Stimulated activated CD8-positive, alpha-beta memory T cell treated with anti-CD3 and anti-CD28 coated beads, Interleukin-7, amount 100 ng/mL, for 4 hours (primary cell): ENCODE measurements around the gene AKAP6.
"Not testable (repeated sequence)": the region's sequence is repeated elsewhere in the genome, so short reads cannot be mapped to it uniquely, and the experiment has no call there.

Source experiments
- DNase-seq, 2 donors: peaks; one replicate each; pipeline ENCODE4 v3.0.0-alpha.2; 2020; ENCODE audit warnings: low read depth in 2 of 2

Gene AKAP6

GRCh38 chr14:32436993-32437392 is 107.9 kb downstream of the AKAP6 start:
- DNase-seq: no peak

DNA sequence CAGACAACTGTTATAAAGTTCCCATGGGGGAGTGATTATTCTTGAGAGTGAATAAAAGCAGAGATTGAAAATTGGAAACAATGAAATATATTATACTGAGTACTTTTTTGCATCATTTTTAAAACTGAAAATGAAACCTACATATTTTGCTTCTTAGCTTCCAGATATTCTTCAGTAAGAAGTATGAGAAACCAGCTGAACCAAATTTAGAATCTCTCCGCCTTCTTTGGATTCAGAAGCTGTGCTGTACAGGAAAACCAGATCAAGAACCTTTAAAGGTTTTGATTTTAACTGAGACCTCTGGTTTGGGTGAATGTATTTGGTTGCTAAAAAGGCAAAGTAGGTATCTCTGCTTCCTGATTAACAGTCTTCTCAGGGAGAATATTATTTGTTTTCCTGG is 109.4 kb downstream of the AKAP6 start:
- no peak for DNase-seq

- no peak for DNase-seq
Observed at GRCh38 chr14:32443890-32444661, 115.0 kb downstream of the AKAP6 start.

- DNase-seq: no peak
Observed at GRCh38 chr14:32447371-32447770, 118.3 kb downstream of the AKAP6 start.

DNA sequence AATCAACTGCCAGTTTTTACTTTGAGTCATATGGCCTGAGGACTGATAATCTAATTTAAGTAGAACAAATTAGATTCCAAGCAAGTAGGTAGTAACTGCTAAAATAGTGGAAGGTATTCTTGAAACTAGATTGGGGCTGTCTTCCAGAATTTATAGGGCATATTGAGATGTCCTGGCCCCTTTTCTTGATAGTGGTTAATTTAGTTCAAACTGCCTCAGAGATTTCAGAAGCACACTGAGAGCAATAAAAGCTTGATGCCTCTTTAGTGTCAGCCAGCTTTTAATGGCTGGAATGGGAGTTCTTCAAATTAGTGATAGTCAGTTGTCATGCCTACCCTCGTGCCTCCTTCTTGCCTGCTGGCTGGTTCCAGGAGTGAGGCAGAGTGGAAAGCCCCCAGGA is 120.5 kb downstream of the AKAP6 start:
- no peak for DNase-seq

GRCh38 chr14:32450919-32451675 is 122.0 kb downstream of the AKAP6 start:
- DNase-seq: no peak

- DNase-seq: no peak
Observed at GRCh38 chr14:32453857-32454810, 125.0 kb downstream of the AKAP6 start.

- no peak for DNase-seq
Observed at GRCh38 chr14:32457213-32457920, 128.3 kb downstream of the AKAP6 start.

DNA sequence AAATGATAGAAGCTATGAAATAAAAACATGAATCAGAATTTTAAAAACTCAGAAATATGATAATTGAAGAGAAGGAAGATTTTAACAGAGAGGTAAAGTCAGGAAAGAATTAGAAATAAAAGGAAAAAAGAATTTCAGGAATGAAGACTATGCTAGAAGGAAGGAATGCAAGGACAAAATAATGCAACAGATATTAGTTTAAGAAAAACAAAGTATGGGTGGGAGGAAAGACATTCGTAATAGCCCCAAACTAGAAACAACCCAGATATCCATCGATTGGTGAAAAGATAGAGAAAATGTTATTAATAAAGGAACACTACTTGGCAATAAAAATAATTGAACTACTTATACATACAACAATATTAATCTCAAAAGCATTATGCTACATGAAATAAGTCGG is 129.6 kb downstream of the AKAP6 start:
- DNase-seq: no peak

DNA sequence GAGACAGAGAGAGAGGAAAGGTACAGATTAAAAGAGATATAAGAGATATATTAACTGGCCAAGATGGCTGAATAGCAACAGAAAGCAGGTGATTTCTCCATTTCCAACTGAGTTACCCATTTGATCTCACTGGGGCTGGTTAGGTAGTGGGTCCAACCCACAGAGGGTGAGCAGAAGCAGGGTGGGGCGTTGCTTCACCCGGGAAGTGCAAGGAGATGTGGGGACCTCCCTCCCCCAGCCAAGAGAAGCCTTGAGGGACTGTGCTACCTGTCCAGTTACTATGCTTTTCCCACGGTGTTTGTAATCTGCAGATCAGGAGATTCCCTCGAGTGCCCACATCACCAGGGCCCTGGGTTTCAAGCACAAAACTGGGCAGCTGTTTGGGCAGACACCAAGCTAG is 131.2 kb downstream of the AKAP6 start:
- DNase-seq: no peak

GRCh38 chr14:32462553-32462952 is 133.5 kb downstream of the AKAP6 start:
- not testable (repeated sequence) for DNase-seq

- DNase-seq: no peak
Observed at GRCh38 chr14:32468955-32469354, 139.9 kb downstream of the AKAP6 start.

DNA sequence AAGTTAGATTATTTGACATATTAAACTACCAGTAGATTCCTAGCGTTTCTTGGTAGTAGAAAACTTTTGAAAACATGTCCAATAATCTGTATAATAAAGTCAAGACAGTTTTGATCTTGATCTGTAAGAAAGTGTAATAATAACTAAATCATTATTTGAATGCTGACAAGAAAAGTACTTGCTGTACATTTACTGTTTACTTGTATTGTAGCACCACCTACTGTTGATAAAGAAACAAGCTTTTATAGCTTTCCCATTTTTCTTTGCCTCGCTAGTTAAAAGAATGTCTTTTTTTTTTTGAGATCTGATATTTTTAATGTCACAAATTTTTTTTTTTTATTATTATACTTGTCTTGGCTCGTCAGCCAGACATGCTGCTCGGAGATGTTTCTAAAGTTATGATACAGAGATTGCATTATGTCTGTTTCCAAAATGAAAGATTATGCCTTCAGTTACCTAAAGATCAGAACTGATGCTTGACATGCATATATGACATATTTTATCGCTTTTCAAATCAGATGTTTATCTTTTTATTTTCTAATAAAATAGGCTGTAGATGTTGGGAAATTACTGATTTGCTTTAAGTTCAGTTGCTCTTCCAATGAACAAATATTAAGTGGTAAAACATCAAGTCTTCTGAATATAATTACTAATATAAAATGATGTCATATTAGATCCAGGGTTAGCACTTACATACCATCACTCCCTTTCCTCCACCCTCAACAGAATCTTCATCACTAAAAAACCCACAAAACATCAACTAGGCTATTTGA is 140.5 kb downstream of the AKAP6 start:
- no peak for DNase-seq

DNA sequence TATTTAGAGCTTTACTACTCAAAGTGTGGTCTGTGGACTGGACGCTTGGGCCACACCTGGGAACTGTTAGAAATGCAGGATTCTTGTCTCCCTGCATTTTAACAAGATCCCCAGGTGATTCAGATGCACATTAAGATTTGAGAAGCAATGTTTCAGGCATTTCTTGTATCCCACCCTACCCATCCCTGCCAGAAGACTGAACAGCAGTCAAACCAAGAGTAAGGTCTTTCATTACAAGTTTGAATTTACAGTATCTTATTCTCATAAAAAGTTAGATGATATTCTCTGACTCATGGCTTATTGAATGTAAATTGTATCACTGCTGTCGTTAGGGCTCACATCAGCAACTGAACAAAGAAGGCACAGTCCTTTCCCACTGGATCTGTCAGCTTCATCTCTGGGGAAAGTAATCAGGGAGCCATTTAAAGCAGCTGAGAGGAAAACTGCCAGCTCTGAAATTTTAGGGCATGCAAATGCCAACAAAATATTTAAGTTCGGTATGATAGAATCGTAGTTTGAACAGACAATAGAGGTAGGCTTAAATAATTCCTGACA is 141.1 kb downstream of the AKAP6 start:
- no peak for DNase-seq

DNA sequence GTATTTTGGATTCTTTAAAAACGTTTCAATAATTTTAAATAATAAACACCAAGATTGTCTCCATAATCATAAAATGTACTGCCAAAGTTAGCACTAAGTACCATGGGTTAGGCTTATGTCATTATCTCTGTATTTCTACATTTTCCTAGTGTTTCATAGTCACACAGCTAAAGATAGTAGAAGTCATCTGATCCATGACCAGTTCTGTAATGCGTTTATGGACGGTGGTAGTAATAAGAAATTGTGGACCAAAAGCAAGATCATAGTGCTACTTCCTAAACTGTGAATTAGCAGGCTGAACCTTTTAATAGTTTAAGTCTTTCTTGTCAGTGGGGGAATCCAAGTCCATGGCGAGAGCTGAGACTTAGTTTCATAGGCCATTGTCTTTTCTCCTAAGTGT is 142.1 kb downstream of the AKAP6 start:
- no peak for DNase-seq

DNA sequence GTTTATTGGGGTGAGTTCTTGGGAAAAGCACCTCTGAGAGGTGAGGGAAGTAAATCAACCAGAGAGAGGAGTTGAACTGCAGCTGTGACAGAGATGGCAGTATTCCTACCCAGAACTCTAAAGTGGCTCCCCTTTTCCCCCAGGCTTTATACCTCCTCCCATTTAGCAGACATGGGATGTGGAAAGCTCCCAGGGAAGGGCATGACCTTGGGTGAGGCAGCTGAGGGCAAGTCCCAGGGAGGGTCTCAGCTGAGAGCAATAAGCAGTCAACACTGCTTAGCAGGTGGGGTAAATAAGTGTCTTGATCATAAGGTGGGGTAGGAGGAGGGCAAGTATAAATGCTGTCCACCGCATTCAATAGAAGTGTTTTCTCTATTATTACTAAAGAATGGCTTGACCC is 143.0 kb downstream of the AKAP6 start:
- DNase-seq: no peak

GRCh38 chr14:32472512-32473463 is 143.7 kb downstream of the AKAP6 start:
- no peak for DNase-seq

DNA sequence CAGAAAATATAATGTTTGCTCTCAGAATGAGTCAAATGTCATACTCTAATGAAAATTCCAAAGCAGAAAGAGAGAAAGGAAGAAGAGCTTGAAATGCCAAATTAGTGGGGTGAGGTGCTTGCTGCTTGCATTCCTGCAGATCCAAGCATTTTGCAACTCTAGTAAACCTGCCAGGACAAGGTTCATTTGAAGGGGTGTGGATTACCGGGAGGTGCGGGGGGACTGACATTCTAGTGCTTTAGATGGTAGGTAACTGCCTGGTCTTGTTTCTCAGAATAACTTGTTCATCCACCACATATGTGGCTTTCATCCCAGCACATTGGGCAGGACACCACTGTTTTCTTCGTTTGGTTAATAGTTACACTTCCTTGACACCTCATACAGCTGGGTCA is 144.4 kb downstream of the AKAP6 start:
- no peak for DNase-seq

DNA sequence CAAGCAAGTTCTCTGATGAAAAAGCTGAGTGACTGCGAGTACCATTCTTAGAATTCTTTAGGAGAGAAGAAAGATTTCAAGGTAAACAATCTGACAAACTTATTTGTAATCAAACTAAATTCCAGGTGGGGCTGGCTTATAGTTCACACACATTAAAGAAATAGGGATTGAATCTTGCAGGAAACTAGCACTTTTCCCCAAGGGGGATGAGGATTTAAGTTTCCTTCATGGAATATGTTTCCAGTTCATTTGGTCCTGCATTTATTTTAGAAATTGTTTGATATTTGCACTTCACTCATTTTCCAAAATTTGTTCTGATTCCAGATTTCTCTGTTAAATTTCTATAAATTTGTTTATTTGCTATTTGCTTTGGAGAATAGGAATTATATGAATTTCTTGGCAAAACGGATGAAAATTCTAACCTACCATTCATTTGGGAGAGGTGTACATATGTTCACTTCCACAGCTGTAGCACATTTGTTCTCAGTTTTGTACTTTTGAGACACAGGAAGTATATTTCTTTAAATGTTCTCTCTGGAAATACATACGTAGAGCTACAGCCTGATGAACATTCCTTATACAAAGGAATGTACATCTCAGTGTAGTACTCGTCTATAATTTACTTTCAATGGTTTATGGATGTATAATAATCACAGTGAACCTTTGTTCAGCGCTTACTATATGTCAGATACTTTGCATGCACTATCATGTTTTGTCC is 145.5 kb downstream of the AKAP6 start:
- no peak for DNase-seq
